Neural progenitor cell (in vitro differentiated cells): Measurements from ENCODE around the gene FBXO4. TPM values are rescaled to one million over a fixed set of nuclear protein-coding genes. Genes with fewer than 3 reads are reported as not detected.

Experiments
- DNase-seq: peaks from one replicate; pipeline ENCODE4 v3.0.0-alpha.2; 2016; ENCODE audit warnings: low spot score
- H2AFZ ChIP-seq: fragments of 200-600 bp; sonication (generic); replicated peaks from 2 replicates; pipeline ENCODE4 v1.6.1; 2016; ENCODE audit warnings: antibody characterized with exemption
- H3F3A ChIP-seq: fragments of 200-600 bp; sonication (generic); 2 replicates; pipeline ENCODE4 v1.6.1; 2016; ENCODE audit warnings: antibody characterized with exemption, low read depth
- H3K27ac ChIP-seq: fragments of 200-600 bp; sonication (generic); 2 replicates; pipeline ENCODE4 v1.5.1; 2016; ENCODE audit warnings: mild to moderate bottlenecking
- H3K27me3 ChIP-seq: fragments of 200-600 bp; sonication (generic); 2 replicates; pipeline ENCODE4 v1.6.1; 2016; ENCODE audit warnings: mild to moderate bottlenecking, moderate library complexity
- H3K36me3 ChIP-seq: fragments of 200-600 bp; sonication (generic); 2 replicates; pipeline ENCODE4 v1.5.1; 2016
- H3K4me1 ChIP-seq: fragments of 200-600 bp; sonication (generic); 2 replicates; pipeline ENCODE4 v1.6.1; 2016; ENCODE audit warnings: mixed run types
- H3K4me2 ChIP-seq: fragments of 200-600 bp; sonication (generic); 2 replicates; pipeline ENCODE4 v1.6.1; 2016
- H3K4me3 ChIP-seq: fragments of 200-600 bp; sonication (generic); 2 replicates; pipeline ENCODE4 v1.5.1; 2016
- H3K79me2 ChIP-seq: fragments of 200-600 bp; sonication (generic); 2 replicates; pipeline ENCODE4 v1.6.1; 2016; ENCODE audit warnings: low read depth
- H3K9ac ChIP-seq: fragments of 200-600 bp; sonication (generic); 2 replicates; pipeline ENCODE4 v1.6.1; 2016
- H3K9me3 ChIP-seq: fragments of 200-600 bp; sonication (generic); 2 replicates; pipeline ENCODE4 v1.5.1; 2016; ENCODE audit warnings: low read depth
- H4K20me1 ChIP-seq: fragments of 200-600 bp; sonication (generic); 2 replicates; pipeline ENCODE4 v1.6.1; 2016; ENCODE audit warnings: low read depth
- H3K27ac Mint-ChIP-seq: 3 replicates; pipeline ENCODE4 v1.8.0; 2021; ENCODE audit warnings: mixed read lengths
- H3K27me3 Mint-ChIP-seq: 2 replicates; pipeline ENCODE4 v1.8.0; 2022; ENCODE audit warnings: low read depth, mild to moderate bottlenecking, inconsistent platforms, moderate library complexity, mixed read lengths; ENCODE audit not compliant: insufficient read depth
- H3K36me3 Mint-ChIP-seq: 3 replicates; pipeline ENCODE4 v1.8.0; 2021; ENCODE audit warnings: mixed read lengths
- H3K4me1 Mint-ChIP-seq: 3 replicates; pipeline ENCODE4 v1.8.0; 2021; ENCODE audit warnings: mixed read lengths
- H3K4me3 Mint-ChIP-seq: 3 replicates; pipeline ENCODE4 v1.8.0; 2021; ENCODE audit warnings: mild to moderate bottlenecking, moderate library complexity, mixed read lengths
- H3K9me3 Mint-ChIP-seq: 3 replicates; pipeline ENCODE4 v1.8.0; 2020; ENCODE audit warnings: mixed read lengths
- EZH2 ChIP-seq: fragments of 200-600 bp; sonication (generic); IDR thresholded peaks from 2 replicates; pipeline ENCODE4 v1.6.1; 2017; ENCODE audit warnings: antibody characterized with exemption, mild to moderate bottlenecking, moderate library complexity
- EZH2phosphoT487 ChIP-seq: fragments of 200-600 bp; sonication (generic); IDR thresholded peaks from 2 replicates; pipeline ENCODE4 v1.6.1; 2017; ENCODE audit warnings: antibody characterized with exemption
- total RNA-seq: library from RNA; depleted of rRNA; stranded (reverse); fragments of >200 nt; gene quantifications from 2 replicates; pipeline ENCODE4 v1.2.3, GENCODE V29; 2015; ENCODE audit warnings: low replicate concordance
- TF ChIP-seq, protein P1 (sequence below): fragments of 200-600 bp; sonication (generic); IDR thresholded peaks from 2 replicates; pipeline ENCODE4 v1.5.1; 2017; ENCODE audit warnings: antibody characterized with exemption, mild to moderate bottlenecking

Gene FBXO4
- total RNA-seq, 1 donor from 2014 or later, result 15.5 TPM

DNA sequence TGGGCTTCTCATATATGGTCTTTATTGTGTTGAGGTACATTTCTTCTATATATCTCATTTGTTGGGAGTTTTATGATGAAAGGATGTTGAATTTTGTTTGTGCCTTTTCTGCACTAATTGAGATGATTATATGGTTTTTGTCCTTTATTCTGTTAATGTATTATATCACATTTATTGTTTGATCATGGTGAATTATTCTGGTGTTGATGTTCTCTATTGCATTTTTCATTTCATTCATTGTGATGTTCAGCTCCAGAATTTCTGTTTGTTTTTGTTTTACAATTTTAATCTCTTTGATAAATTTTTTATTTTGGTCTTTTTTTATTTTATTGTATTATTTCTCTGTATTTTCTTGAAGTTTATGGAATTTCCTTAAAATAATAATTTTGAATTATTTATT, 35.4 kb downstream of the FBXO4 start:
- no peak overlapping the region for H3K9ac ChIP-seq
- no peak overlapping the region for H3K4me3 Mint-ChIP-seq
- TF ChIP-seq EZH2phosphoT487 (no peak), EZH2 (no peak)
- TF ChIP-seq, protein P1, sequence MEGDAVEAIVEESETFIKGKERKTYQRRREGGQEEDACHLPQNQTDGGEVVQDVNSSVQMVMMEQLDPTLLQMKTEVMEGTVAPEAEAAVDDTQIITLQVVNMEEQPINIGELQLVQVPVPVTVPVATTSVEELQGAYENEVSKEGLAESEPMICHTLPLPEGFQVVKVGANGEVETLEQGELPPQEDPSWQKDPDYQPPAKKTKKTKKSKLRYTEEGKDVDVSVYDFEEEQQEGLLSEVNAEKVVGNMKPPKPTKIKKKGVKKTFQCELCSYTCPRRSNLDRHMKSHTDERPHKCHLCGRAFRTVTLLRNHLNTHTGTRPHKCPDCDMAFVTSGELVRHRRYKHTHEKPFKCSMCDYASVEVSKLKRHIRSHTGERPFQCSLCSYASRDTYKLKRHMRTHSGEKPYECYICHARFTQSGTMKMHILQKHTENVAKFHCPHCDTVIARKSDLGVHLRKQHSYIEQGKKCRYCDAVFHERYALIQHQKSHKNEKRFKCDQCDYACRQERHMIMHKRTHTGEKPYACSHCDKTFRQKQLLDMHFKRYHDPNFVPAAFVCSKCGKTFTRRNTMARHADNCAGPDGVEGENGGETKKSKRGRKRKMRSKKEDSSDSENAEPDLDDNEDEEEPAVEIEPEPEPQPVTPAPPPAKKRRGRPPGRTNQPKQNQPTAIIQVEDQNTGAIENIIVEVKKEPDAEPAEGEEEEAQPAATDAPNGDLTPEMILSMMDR, result no peak
- no peak overlapping the region for H3K4me2 ChIP-seq
- H3K4me1 ChIP-seq, result no peaks in the 10 kb centered on the region
- H3K27ac ChIP-seq, result no peak overlapping the region
- no peak overlapping the region for H3K27ac Mint-ChIP-seq
- no peaks in the 10 kb centered on the region for H3K27me3 ChIP-seq
- no peak overlapping the region for H3K4me3 ChIP-seq
- H3F3A ChIP-seq, result no peaks in the 10 kb centered on the region
- no peaks in the 10 kb centered on the region for H3K36me3 ChIP-seq
- H3K27me3 Mint-ChIP-seq, result peaks cover 2% of the 10 kb centered on the region
- DNase-seq, result no peak
- peaks cover 27% of the 10 kb centered on the region for H3K9me3 Mint-ChIP-seq
- no peaks in the 10 kb centered on the region for H4K20me1 ChIP-seq
- peaks cover 4% of the 10 kb centered on the region for H3K9me3 ChIP-seq
- no peaks in the 10 kb centered on the region for H3K79me2 ChIP-seq
- peaks cover 2% of the 10 kb centered on the region for H3K36me3 Mint-ChIP-seq
- H2AFZ ChIP-seq, result no peak overlapping the region
- no peaks in the 10 kb centered on the region for H3K4me1 Mint-ChIP-seq

DNA sequence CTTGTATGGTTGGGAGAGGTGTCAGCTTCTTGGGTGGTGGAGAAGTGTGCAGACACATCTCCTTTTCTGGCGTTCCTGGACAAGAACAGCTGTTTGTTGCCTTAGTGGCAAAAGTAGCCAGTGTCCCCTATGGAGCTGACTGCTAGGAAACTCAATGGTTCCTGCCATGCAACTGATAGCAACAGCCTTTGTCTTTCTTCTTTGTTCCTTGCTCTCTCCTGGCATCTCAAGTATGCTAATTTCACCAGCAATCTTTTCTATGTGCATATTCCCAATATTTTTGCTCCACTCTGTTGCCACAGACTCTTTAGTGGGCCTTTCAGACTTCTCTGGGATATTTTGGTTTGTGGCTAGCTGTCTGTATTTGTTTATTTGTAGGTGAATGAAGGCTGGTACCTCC, 36.7 kb downstream of the FBXO4 start:
- peaks cover 27% of the 10 kb centered on the region for H3K9me3 Mint-ChIP-seq
- H3K27ac Mint-ChIP-seq, result no peak overlapping the region
- TF ChIP-seq, protein P1, result no peak
- TF ChIP-seq EZH2 (no peak), EZH2phosphoT487 (no peak)

DNA sequence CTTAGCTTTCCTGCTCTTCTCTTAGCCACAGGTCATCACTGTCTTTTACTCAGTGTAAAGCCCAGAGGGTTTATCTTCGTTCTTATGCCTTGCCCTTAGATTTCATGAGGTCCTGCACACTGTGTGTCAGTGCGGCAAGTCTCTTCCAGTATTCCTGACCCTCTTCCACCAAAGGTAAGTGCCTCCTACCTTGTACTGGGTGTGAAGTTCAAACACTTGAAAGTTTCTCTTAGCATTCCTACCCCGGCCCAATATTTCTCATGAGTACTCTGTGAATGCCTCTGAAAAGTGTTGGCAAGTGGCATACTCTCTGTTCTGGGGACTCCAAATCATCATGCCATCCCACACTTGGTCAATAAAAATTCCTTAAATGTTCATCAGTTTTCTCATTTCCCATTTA, 37.4 kb downstream of the FBXO4 start:
- H4K20me1 ChIP-seq, result no peaks in the 10 kb centered on the region
- Mint-ChIP-seq H3K4me1 (no peaks in the 10 kb centered on the region), H3K27ac (no peak overlapping the region), H3K9me3 (peaks cover 27% of the 10 kb centered on the region), H3K4me3 (no peak overlapping the region), H3K36me3 (peaks cover 2% of the 10 kb centered on the region), H3K27me3 (peaks cover 2% of the 10 kb centered on the region)
- H3K4me1 ChIP-seq, result no peaks in the 10 kb centered on the region
- H3K27ac ChIP-seq, result no peak overlapping the region
- no peaks in the 10 kb centered on the region for H3F3A ChIP-seq
- H3K9ac ChIP-seq, result no peak overlapping the region
- no peak for DNase-seq
- no peak overlapping the region for H3K4me2 ChIP-seq
- H3K79me2 ChIP-seq, result no peaks in the 10 kb centered on the region
- H2AFZ ChIP-seq, result peak overlapping the region; percentile 63
- H3K9me3 ChIP-seq, result peaks cover 4% of the 10 kb centered on the region
- H3K4me3 ChIP-seq, result no peak overlapping the region
- no peak for TF ChIP-seq EZH2
- TF ChIP-seq, protein P1, result no peak
- no peak for TF ChIP-seq EZH2phosphoT487
- no peaks in the 10 kb centered on the region for H3K36me3 ChIP-seq
- H3K27me3 ChIP-seq, result no peaks in the 10 kb centered on the region

More for the DNA sequence above, 36.7 kb downstream of the FBXO4 start:
- Histone ChIP-seq H3K79me2 (no peaks in the 10 kb centered on the region), H2AFZ (peak overlapping the region; percentile 63), H3K4me3 (no peak overlapping the region), H3K9me3 (peaks cover 4% of the 10 kb centered on the region), H3K36me3 (no peaks in the 10 kb centered on the region), H3K27ac (no peak overlapping the region), H3F3A (no peaks in the 10 kb centered on the region), H3K27me3 (no peaks in the 10 kb centered on the region), H4K20me1 (no peaks in the 10 kb centered on the region), H3K4me2 (no peak overlapping the region), H3K9ac (no peak overlapping the region), H3K4me1 (no peaks in the 10 kb centered on the region)
- DNase-seq, result no peak
- Mint-ChIP-seq H3K4me1 (no peaks in the 10 kb centered on the region), H3K4me3 (no peak overlapping the region), H3K36me3 (peaks cover 2% of the 10 kb centered on the region), H3K27me3 (peaks cover 2% of the 10 kb centered on the region)
